IMR-90 (cell line): ENCODE data around the gene STARD8.

ENCODE experiments used
- CEBPB ChIP-seq: IDR thresholded peaks from 2 replicates; pipeline ENCODE4 v1.6.1; 2012; ENCODE audit warnings: low read depth, low read length, improper control_type of control experiment
- CHD1 ChIP-seq: IDR thresholded peaks from 2 replicates; pipeline ENCODE4 v1.6.1; 2012; ENCODE audit warnings: low read depth, low read length, improper control_type of control experiment
- CTCF ChIP-seq: conservative IDR thresholded peaks from 2 replicates; pipeline ENCODE4 v1.5.1; 2012; ENCODE audit warnings: mild to moderate bottlenecking, low read depth, low read length, improper control_type of control experiment
- ELK1 ChIP-seq: fragments of 150-350 bp; IDR thresholded peaks from 2 replicates; pipeline ENCODE4 v1.6.1; 2016; ENCODE audit warnings: low read depth, mild to moderate bottlenecking, low read length, moderate library complexity, borderline replicate concordance
- FOS ChIP-seq: fragments of 150-350 bp; IDR thresholded peaks from 2 replicates; pipeline ENCODE4 v1.6.1; 2016; ENCODE audit warnings: low read depth, low read length
- MAFK ChIP-seq: IDR thresholded peaks from 2 replicates; pipeline ENCODE4 v1.6.1; 2012; ENCODE audit warnings: low read depth, low read length, improper control_type of control experiment
- MAZ ChIP-seq: IDR thresholded peaks from 2 replicates; pipeline ENCODE4 v1.6.1; 2012; ENCODE audit warnings: low read depth, mild to moderate bottlenecking, low read length, improper control_type of control experiment, moderate library complexity, borderline replicate concordance
- MXI1 ChIP-seq: IDR thresholded peaks from 2 replicates; pipeline ENCODE4 v1.6.1; 2012; ENCODE audit warnings: low read depth, mild to moderate bottlenecking, low read length, moderate library complexity, borderline replicate concordance
- NFE2L2 ChIP-seq: fragments of 150-350 bp; IDR thresholded peaks from 2 replicates; pipeline ENCODE4 v1.6.1; 2016; ENCODE audit warnings: low read depth, mild to moderate bottlenecking, low read length
- POLR2A ChIP-seq: IDR thresholded peaks from 2 replicates; pipeline ENCODE4 v1.6.1; 2012; ENCODE audit warnings: mild to moderate bottlenecking, low read depth, low read length
- RAD21 ChIP-seq: IDR thresholded peaks from 2 replicates; pipeline ENCODE4 v1.6.1; 2012; ENCODE audit warnings: low read length, improper control_type of control experiment
- RCOR1 ChIP-seq: IDR thresholded peaks from 2 replicates; pipeline ENCODE4 v1.6.1; 2012; ENCODE audit warnings: mild to moderate bottlenecking, low read length, improper control_type of control experiment; ENCODE audit not compliant: insufficient replicate concordance
- SMC3 ChIP-seq: fragments of 150-350 bp; IDR thresholded peaks from 2 replicates; pipeline ENCODE4 v1.6.1; 2016; ENCODE audit warnings: low read depth, mild to moderate bottlenecking, antibody characterized with exemption, low read length, moderate library complexity
- USF2 ChIP-seq: fragments of 150-350 bp; IDR thresholded peaks from 2 replicates; pipeline ENCODE4 v1.6.1; 2017; ENCODE audit warnings: mild to moderate bottlenecking, antibody characterized with exemption, low read length, low read depth

- TF ChIP-seq CTCF (no peak), POLR2A (no peak), RAD21 (no peak), ELK1 (no peak), USF2 (no peak), MXI1 (no peak), MAZ (no peak), CHD1 (no peak), MAFK (no peak), CEBPB (no peak), SMC3 (no peak), FOS (no peak), NFE2L2 (no peak), RCOR1 (no peak)
Observed at GRCh38 chrX:68669871-68670270, 22.4 kb downstream of the STARD8 start.
